HG03025 (cell line): Measurements from ENCODE around the gene SGF29.
"Not testable (repeated sequence)": the region's sequence is repeated elsewhere in the genome, so short reads cannot be mapped to it uniquely, and the experiment has no call there.

ENCODE experiments used
- ATAC-seq: cut with Tn5 transposase; IDR thresholded peaks from one replicate; pipeline ENCODE4 v1.9.1; 2021; ENCODE audit warnings: mild to moderate bottlenecking, moderate library complexity; ENCODE audit not compliant: unreplicated experiment, low FRiP score

Gene SGF29

DNA sequence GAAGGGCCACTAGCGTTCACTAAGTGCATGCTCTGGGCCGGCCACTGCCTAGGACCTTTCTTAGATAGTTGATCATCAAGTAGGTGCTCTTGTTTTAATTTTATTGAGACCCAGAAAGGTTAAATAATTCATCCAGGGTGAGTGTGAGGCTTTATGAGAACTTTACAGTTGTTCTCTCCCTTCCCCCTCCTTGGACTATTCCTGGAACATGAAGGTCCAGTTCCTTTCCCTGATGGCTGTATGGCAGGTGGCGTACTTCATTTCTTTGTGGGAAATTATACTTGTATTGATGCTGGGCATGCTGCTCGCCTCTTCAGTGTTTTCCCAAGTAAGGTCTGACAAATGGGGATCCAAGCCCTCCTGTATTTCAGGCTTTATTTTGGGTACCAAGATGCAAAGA lies 8.5 kb downstream of the SGF29 start:
- ATAC-seq = no peak

DNA sequence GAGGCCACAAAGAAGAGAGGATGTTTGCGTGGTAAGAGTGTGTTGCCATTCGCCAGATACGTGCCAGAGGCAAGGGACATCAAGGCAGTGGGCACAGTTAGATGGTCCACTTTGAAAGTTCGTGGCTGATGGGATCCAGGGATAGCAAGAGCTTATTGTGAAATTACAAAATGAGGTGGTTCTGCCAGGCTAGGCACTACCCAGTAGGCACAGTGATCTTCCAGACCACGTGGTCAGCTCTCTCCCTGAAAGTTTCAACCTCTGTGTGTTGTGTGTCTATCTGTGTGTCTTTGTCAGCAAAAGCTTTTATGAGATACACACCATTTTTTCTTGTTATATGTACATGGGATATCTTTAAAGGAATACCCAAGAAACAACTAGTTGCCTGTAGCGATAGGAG lies 9.5 kb downstream of the SGF29 start:
- no peak for ATAC-seq

DNA sequence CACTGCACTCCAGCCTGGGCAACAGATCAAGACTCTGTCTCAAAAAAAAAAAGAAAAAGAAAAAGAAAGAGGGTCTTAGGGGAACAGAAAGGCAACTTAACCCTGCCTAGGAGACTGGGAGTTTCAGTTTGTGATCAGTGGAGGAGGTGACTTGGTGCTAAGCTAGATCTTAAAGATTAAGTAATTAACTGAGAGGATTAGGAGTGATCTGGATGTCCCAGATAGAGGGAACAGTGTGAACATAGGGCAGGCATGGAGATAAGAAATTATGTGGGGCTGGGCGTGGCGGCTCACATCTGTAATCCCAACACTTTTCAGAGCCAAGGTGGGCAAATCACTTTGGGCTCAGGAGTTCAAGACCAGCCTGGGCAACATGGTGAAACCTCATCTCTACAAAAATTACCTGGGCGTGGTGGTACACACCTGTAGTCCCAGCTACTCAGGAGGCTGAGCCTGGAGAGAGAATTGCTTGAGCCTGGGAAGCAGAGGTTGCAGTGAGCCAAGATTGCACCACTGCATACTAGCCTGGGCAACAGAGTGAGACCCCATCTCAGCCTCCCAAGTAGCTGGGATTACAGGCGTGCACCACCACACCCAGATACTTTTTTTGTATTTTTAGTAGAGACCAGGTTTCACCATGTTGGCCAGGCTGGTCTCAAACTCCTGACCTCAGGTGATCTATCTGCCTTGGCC lies 12.7 kb downstream of the SGF29 start:
- not testable (repeated sequence) for ATAC-seq

DNA sequence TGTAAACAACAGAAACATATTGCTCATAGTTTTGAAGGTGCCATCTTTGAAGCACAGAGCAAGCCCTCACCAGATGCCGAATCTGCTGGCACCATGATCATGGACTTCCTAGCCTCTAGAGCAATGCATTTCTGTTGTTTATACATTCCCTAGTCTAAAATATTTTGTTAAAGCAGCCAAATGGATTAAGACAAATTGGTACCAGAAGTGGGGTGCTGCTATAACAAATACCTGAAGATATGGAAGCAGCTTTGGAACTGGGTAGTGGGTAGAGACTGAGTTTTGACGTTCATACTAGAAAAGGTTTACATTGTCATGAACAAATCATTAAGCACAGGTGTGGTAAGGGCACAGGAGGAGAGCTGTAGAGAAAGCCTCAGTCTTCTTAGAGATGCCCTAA lies 13.6 kb downstream of the SGF29 start:
- ATAC-seq = no peak

DNA sequence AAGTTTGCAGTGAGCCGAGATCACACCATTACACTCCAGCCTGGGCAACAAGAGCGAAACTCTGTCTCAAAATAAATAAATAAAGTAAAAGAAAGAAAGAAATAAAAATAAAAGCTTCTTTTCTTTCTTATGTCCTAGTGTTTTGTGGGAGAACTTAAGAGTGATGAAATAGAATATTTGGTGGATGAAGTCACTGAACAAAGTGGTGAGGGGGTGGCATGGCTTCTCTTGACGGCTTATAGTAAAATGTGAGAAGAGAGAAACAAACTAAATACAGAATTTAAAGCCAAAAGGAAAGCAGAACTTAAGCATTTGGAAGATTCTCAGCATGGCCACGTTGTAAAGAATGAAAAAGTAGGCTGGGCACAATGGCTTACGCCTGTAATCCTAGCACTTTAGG lies 15.3 kb downstream of the SGF29 start:
- ATAC-seq = no peak

DNA sequence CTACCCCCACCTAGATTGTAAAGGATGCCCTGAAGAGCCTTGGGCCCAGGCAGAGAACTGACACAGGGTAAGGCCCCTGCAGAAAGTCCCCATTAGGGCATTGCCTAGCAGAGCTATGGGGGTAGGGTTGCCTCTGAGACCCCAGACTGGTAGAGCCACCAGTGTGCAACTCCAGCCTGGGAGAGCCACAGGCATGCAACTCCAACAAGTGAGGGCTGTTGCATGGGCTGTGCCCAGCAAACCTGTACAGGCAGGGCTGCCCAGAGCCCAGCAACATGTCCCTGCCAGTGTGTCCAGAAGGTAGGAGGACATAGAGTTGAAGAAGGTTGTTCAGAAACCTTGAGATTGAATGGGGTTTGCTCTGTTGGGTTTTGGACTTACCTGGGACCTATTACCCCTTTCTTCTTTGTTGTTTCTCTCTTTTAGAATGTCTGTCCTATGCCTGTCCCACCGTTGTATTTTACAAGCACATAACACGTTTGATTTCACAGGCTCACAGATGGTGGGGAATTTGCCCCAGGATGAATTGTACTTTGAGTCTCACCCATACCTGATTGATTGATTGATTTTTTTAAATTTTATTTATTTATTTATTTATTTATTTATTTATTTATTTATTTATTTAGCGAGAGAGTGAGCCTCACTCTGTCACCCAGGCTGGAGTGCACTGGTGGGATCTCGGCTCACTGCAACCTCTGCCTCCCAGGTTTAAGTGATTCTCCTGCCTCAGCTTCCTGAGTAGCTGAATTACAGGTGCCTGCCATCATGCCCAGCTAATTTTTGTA lies 16.4 kb downstream of the SGF29 start:
- ATAC-seq = no peak

DNA sequence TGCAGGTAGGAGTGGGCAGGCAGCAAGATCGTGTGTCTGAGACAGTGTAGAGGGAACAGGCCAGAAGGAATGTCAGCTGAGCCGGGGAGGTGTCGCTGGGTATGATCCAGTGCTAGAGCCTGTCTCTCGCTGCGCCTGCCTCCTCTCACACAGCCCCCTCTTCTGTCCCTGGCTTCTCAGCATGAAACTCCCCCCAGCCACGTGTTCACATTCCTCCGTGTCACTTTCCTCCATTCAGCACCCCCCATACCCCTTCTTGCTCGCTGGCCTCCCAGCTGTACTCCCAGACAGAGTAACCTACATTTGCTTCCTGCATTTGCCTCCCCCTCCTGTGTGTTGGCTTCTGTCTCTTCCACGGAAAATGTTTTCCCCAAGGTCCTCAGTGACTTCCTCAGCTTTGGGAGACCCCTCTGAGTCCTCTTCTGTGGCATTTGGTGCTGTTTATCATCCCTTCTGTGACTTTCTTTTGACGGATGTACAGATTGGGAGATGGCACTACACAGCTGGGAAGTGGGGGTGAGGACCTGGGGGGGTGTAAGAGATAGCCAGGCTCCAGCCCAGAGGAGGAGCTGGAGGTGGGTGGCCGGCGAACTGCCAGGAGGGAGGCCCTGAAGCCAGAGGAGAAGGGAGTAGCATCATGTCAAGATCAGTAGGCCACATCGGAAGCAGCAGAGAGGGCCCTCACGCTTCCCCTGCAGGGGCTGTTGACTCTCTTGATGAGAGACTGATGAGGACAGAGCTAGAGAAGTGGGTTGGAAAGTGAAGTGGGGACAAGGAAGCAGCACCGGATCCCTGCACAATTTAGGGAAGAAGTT lies 19.2 kb downstream of the SGF29 start:
- ATAC-seq = no peak

DNA sequence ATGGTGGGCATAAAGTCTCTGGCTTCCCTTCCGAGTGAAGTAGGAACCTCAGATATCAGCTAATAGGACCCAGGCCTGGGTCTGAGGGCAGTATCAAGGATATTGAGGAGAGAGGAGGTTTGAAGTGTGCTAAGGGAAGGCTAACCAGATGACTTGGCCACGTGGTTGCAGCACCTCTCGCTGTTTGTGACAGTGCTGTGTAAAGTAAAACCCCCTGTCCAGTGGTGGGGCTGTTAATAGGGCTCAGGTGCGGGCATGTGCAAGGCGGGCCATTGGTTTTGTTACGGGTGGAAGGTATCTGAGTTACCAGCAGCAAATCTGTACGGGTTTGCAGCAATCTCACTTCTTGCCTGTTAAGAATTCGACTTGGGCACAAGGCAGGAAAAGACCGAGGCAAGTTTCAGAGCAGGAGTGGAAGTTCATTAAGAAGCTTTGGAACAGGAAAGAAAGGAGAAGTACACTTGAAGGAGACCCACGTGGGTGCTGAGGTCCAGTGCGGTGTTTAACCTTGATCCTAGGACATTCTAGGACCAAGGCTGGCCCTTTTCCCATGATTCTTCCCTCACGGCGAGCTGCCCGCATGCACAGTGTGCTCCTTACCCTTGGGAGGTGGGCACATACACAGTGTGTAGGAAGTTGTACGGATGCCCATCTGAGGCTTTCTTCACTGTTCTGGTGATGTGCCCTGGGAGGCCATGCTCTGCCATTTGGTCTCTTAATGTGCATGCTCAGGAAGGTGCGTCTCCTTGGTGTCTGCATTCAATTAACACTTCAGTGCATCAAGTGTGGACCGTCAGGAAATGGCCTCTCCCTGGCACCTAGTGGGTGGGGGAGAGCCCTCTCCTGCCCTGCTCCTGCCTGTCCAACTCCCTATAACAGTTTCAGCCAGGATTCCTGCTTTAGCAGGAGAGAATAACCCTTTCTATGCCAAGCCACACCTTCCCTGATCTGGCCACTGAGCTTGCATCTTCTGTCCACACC lies 20.3 kb downstream of the SGF29 start:
- ATAC-seq = no peak

DNA sequence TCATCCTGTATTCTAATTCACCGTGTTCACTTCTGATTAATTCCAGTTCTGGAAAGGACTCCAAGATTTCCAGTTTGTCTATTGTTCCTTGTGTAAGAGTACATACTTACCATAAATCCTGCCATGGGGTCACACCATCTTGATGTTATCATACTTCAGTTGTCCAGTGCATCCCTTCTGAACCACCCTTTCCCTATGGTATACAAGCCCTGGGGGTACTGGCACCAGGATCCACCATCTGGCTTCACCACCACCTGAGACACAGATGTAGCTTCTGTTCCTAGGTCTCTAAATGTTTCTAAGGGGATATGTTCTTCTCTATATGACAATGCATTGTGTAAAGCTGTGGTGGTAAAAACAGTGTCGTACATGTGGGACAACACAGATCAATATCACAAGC lies 21.2 kb downstream of the SGF29 start:
- ATAC-seq = no peak

DNA sequence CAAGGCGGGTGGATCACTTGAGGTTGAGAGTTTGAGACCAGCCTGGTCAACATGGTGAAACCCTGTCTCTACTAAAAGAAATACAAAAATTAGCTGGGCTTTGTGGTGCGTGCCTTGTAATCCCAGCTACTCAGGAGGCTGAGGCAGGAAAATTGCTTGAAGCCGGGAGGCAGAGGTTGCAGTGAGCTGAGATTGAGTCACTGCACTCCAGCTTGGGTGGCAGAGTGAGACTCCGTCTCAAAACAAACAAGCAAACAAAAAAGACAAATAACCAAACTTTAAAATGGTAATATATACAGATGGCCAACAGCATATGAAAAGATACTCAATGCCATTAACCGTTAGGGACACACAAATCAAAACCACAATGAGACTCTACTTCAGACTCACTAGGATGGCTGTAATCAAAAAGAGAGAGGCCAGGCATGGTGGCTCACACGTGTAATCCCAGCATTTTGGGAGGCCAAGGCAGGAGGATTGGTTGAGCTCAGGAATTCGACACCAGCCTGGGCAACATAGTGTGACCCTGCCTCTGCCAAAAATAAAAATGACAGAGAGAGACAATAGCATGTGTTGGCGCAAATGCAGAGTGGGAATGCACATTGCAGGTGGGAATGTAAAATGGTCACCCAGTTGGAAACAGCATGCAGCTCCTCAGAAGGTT lies 21.9 kb downstream of the SGF29 start:
- no peak for ATAC-seq

DNA sequence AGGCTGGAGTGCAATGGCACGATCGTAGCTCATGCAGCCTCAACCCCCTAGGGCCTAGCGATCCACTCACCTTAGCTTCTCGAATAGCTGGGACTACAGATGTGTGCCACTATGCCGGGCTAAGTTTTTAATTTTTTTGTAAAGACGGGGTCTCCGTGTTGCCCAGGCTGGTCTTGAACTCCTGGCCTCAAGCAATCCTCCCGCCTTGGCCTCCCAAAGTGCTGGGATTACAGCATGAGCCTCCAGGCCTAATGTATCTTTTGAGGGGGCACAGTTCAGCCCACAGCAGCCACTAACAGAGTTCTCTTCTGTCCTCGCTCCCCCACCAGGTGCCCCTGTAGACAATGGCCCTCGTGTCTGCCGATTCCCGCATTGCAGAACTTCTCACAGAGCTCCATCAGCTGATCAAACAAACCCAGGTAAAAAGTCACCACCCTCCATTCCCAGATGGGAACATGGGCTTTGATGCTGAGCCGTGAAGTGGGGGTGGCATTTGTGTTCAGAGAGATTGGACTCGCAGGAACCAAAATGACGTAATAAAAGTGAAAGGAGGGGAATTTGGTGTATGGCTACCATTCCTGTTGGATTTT lies 27.1 kb downstream of the SGF29 start:
- ATAC-seq = no peak

DNA sequence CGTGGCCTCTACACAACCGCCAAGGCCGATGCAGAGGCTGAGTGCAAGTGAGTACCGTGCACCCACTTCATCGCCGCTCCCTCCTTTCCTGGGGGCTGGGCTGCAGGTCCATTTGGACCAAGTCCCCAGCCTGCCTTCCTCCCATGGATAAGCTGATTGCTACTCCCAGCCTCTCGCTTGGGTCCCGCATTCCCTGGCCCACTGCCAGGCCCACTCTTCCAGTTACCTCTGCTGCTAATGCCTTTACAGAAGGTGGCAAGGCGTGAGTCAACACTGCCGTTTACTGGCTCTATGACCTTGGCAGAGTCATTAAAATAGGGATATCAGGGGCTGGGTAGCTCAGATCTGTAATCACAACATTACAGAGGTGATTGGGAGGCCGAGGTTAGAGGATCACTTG lies 32.0 kb downstream of the SGF29 start:
- ATAC-seq = no peak

DNA sequence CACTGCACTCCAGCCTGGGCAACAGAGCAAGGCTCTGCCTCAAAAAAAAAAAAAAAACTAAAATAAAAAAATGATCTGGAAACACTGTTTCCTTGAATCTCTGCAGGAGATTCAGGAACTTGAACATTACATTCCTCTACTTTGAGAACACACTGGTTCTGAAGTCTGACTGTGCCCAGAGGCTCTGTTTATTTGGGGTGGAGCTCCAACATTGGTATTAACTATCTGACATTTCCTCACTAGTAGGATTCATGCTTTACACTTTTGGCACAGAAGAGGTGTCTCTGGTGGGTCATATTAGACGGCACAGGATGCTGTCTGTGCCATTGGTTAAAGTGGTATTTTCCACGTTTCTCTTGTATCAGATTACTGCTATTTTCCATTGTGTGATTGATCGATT lies 32.7 kb downstream of the SGF29 start:
- no peak for ATAC-seq

DNA sequence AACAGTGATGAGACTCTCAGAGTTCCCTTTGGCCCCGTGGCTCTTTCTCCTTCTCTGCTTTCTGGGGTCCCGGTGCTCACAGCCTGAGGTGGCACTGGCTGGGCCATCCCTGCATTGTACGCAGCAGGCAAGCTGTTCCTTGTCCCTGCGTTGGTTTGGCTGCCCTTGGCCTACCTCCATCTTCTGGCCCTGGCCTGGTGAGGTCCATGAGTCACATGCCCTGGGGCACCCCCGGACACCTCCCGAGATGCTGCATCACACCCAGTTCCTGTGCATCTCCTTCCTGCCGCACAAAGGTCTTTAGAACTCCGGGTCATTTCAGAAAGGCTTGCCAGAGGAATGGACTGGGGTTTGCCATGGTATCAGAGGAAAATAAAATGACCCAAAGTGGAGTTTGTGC lies 33.7 kb downstream of the SGF29 start:
- ATAC-seq = no peak

DNA sequence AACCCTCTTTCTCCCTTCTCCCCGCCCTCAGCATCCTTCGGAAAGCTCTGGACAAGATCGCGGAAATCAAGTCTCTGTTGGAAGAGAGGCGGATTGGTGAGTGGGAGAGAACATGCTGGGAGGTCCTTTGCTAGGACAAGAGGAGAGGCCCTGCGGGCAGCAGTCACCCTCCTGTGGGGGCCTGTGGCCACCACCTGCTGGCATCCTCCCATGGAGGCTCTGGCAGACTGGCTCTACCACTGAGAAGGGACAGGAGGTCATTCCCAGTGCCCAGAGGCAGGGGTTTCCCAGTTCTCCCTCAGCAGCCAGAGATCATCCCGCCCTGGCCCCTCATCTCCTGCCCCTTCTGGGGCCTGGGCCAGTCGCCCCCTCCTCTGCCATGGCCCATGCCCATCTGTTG lies 35.3 kb downstream of the SGF29 start:
- ATAC-seq = no peak

DNA sequence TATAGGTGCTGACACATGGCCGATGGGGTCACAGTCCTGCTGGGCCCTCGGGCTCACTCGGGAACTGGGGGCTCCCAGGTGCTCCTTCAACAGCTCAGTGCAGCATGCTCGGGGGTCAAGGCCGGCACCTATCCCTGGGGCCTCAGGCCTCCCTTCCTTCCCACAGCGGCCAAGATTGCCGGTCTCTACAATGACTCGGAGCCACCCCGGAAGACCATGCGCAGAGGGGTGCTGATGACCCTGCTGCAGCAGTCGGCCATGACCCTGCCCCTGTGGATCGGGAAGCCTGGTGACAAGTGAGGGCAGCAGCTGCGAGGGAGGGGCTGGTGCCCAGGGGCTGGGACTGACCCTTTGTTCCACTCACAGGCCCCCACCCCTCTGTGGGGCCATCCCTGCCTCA lies 36.2 kb downstream of the SGF29 start:
- ATAC-seq = no peak

DNA sequence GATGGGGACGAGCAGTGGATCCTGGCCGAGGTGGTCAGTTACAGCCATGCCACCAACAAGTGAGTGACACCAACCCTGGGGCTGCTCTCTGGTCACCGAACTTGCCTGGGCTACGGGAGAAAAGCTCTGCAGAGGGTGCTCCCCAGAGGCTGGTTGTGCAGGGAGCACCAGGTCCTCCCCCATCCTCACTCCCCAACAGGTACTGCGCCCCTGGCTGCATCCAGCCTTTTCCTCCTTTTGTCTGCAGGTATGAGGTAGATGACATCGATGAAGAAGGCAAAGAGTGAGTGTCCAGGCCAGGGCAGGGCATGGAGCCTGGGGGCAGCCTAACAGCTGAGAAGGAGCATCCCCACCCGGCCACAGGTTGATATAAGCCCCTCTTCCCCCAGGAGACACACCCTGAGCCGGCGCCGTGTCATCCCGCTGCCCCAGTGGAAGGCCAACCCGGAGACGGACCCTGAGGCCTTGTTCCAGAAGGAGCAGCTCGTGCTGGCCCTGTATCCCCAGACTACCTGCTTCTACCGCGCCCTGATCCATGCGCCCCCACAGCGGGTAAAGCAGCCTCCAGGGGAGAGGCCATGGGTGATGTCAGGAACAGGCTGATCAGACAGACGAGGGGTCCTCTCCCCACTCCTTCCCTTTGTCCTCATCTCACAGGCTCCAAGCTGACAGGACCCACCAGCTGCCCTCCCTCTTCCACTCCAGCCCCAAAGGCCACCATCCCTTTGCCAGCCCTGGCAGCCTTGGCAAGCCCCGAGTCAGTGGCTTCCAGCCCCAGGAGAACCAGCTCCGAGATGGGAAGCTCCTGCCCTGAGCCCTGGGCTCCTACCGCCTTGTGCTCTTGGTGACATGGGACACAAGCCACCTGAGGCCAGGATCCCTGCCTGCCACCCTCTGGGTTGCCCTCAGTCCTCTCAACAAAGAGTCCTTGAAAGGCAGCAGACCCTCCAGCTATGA lies 36.9 kb downstream of the SGF29 start:
- no peak for ATAC-seq

DNA sequence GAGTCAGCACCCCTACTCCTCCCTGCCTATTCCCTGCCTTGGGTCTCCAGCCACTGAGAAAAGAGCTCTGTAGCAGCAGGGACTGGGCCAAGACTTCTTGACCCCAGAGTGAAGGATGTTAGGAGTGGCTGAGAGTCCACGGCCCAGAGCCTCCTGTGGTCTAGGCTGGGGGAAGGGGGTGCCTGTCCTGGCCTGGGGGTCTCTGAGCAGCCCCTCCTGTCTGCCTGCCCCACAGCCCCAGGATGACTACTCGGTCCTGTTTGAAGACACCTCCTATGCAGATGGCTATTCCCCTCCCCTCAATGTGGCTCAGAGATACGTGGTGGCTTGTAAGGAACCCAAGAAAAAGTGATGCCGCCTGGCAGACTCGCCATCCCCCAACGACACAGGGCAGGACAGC lies 37.6 kb downstream of the SGF29 start:
- no peak for ATAC-seq
